ENCODE data around the gene ARF6. TPM values are rescaled to one million over a fixed set of nuclear protein-coding genes. Genes with fewer than 3 reads are reported as not detected.

Gene ARF6
- total RNA-seq, 2 donors from 2014 or later, result 136 to 161 TPM

- no peaks in the 10 kb centered on the region for H3K36me3 ChIP-seq
- peak; percentile 69 for TF ChIP-seq CTCF (IDR thresholded peaks at IDR 0.05)
- H3K9ac ChIP-seq (ENCODE audit: low read depth in 2 of 2, low read length in 2 of 2), result no peak overlapping the region
- intact Hi-C loops (cut with DNase I), result no loop called here
- no peak overlapping the region for H3K27ac ChIP-seq
- peak overlapping the region; percentile 72 for H3K4me3 ChIP-seq
- H3K4me1 ChIP-seq, result peaks cover 7% of the 10 kb centered on the region
- no peaks in the 10 kb centered on the region for H3K27me3 ChIP-seq
- peak; percentile 87 for DNase-seq
- no peaks in the 10 kb centered on the region for H3K9me3 ChIP-seq
These were observed 39.1 kb upstream of the ARF6 start for GRCh38 chr14:49853572-49854375.

GRCh38 chr14:49857427-49858003 is 35.4 kb upstream of the ARF6 start:
- Histone ChIP-seq H3K4me3 (no peak overlapping the region), H3K9me3 (no peaks in the 10 kb centered on the region), H3K9ac (ENCODE audit: low read depth in 2 of 2, low read length in 2 of 2) (no peak overlapping the region), H3K27ac (no peak overlapping the region), H3K36me3 (no peaks in the 10 kb centered on the region), H3K27me3 (no peaks in the 10 kb centered on the region), H3K4me1 (no peaks in the 10 kb centered on the region)
- TF ChIP-seq CTCF (IDR thresholded peaks at IDR 0.05), result no peak
- DNase-seq, result no peak
- intact Hi-C loops (cut with DNase I), result loop anchor here (5.0 kb wide), 1 partner anchor 250 kb away; no protein-coding TSS in a partner anchor

GRCh38 chr14:49858383-49858782 is 34.5 kb upstream of the ARF6 start:
- Histone ChIP-seq H3K4me3 (no peak overlapping the region), H3K9ac (ENCODE audit: low read depth in 2 of 2, low read length in 2 of 2) (no peak overlapping the region), H3K36me3 (no peaks in the 10 kb centered on the region), H3K27ac (no peak overlapping the region), H3K27me3 (no peaks in the 10 kb centered on the region), H3K9me3 (no peaks in the 10 kb centered on the region), H3K4me1 (no peaks in the 10 kb centered on the region)
- no peak for TF ChIP-seq CTCF (IDR thresholded peaks at IDR 0.05)
- intact Hi-C loops (cut with DNase I), result loop anchor here (5.0 kb wide), 1 partner anchor 249 kb away; no protein-coding TSS in a partner anchor
- DNase-seq, result no peak

GRCh38 chr14:49860988-49861698 is 31.7 kb upstream of the ARF6 start:
- no peak for TF ChIP-seq CTCF (IDR thresholded peaks at IDR 0.05)
- DNase-seq, result no peak
- Histone ChIP-seq H3K27ac (peak overlapping the region; percentile 94), H3K4me3 (peak overlapping the region; percentile 49), H3K27me3 (no peaks in the 10 kb centered on the region), H3K4me1 (no peaks in the 10 kb centered on the region), H3K9ac (ENCODE audit: low read depth in 2 of 2, low read length in 2 of 2) (peak overlapping the region; percentile 64 to 99), H3K9me3 (no peaks in the 10 kb centered on the region), H3K36me3 (no peaks in the 10 kb centered on the region)
- intact Hi-C loops (cut with DNase I), result loop anchor here (10.0 kb wide), 1 partner anchor 114 kb away; no protein-coding TSS in a partner anchor

- Histone ChIP-seq H3K27ac (peak overlapping the region; percentile 94), H3K9me3 (no peaks in the 10 kb centered on the region), H3K4me1 (no peaks in the 10 kb centered on the region), H3K36me3 (no peaks in the 10 kb centered on the region), H3K27me3 (no peaks in the 10 kb centered on the region), H3K9ac (ENCODE audit: low read depth in 2 of 2, low read length in 2 of 2) (peak overlapping the region; percentile 64 to 99), H3K4me3 (peak overlapping the region; percentile 49)
- DNase-seq, result peak; percentile 69
- no peak for TF ChIP-seq CTCF (IDR thresholded peaks at IDR 0.05)
- intact Hi-C loops (cut with DNase I), result loop anchor here (10.0 kb wide), 1 partner anchor 113 kb away; no protein-coding TSS in a partner anchor
These were observed 31.2 kb upstream of the ARF6 start for GRCh38 chr14:49861699-49862088.

All from colonic mucosa (tissue), 4 donors.